Thoracic aorta (tissue), 2 donors: ENCODE results near the gene GPR162. TPM values are rescaled to one million over a fixed set of nuclear protein-coding genes. Genes with fewer than 3 reads are reported as not detected.

Experiments used
- ATAC-seq: fragments of 150-250 bp; one replicate; pipeline ENCODE4 v1.8.0; 2017; ENCODE audit warnings: low read depth; ENCODE audit not compliant: insufficient number of reproducible peaks, low FRiP score
- DNase-seq: peaks from one replicate; pipeline ENCODE4 v3.0.0-alpha.2; 2020; ENCODE audit warnings: low spot score
- H3K27ac ChIP-seq, 2 donors: fragments of 200-600 bp; sonication (generic); 1 replicate in 1 of 2; 2 replicates in 1 of 2; pipeline ENCODE4 v1.5.1; 2016; ENCODE audit warnings: mild to moderate bottlenecking in 2 of 2, moderate library complexity in 2 of 2
- H3K27me3 ChIP-seq: fragments of 200-600 bp; sonication (generic); replicated peaks from 2 replicates; pipeline ENCODE4 v1.6.0; 2016; ENCODE audit warnings: mild to moderate bottlenecking; ENCODE audit not compliant: insufficient read depth
- H3K36me3 ChIP-seq: fragments of 200-600 bp; sonication (generic); one replicate; pipeline ENCODE4 v1.5.1; 2016
- H3K4me1 ChIP-seq, 2 donors: fragments of 200-600 bp; sonication (generic); 1 replicate in 1 of 2; 2 replicates in 1 of 2; pipeline versions ENCODE4 v1.5.1 to v1.6.0; 2016; ENCODE audit warnings: low read depth in 2 of 2, mild to moderate bottlenecking in 1 of 2; ENCODE audit not compliant: control insufficient read depth in 1 of 2
- H3K4me3 ChIP-seq: fragments of 200-600 bp; sonication (generic); 2 replicates; pipeline ENCODE4 v1.5.1; 2016; ENCODE audit warnings: mild to moderate bottlenecking
- H3K9me3 ChIP-seq: fragments of 200-600 bp; sonication (generic); 2 replicates; pipeline ENCODE4 v1.5.1; 2016
- CTCF ChIP-seq: fragments of 200-600 bp; sonication (generic); IDR thresholded peaks from one replicate; pipeline ENCODE4 v1.5.1; 2019; ENCODE audit warnings: antibody characterized with exemption
- total RNA-seq, 2 donors: library from RNA; depleted of rRNA; stranded (reverse); fragments of >200 nt; gene quantifications; one replicate each; pipeline versions ENCODE4 v1.1.0 to v1.2.3, GENCODE V29; 2016

Gene GPR162
- total RNA-seq, 2 donors from 2014 or later, result 1.1 to 3.1 TPM

- Histone ChIP-seq H3K27me3 (no peaks in the 10 kb centered on the region), H3K9me3 (no peaks in the 10 kb centered on the region), H3K4me1 (peaks cover 7 to 16% of the 10 kb centered on the region in 2 donors), H3K4me3 (no peak overlapping the region), H3K36me3 (peaks cover 37% of the 10 kb centered on the region), H3K27ac (peak overlapping the region; percentile 69 to 90)
- no peak for DNase-seq
- TF ChIP-seq CTCF, result no peak
- no peak for ATAC-seq
Observed at GRCh38 chr12:6854036-6854435, 32.4 kb downstream of the GPR162 start.

- ATAC-seq (no peak), DNase-seq (no peak)
- Histone ChIP-seq H3K27me3 (no peaks in the 10 kb centered on the region), H3K9me3 (no peaks in the 10 kb centered on the region), H3K4me3 (no peak overlapping the region), H3K36me3 (peaks cover 50% of the 10 kb centered on the region), H3K27ac (peak overlapping the region in 1 of 2 donors; percentile 15), H3K4me1 (peaks cover 7 to 16% of the 10 kb centered on the region in 2 donors)
- TF ChIP-seq CTCF, result no peak
Observed at GRCh38 chr12:6855322-6855721, 33.7 kb downstream of the GPR162 start.

GRCh38 chr12:6858799-6859198 lies 37.2 kb downstream of the GPR162 start:
- Histone ChIP-seq H3K27ac (no peak overlapping the region), H3K27me3 (no peaks in the 10 kb centered on the region), H3K4me1 (peaks cover 0 to 6% of the 10 kb centered on the region in 2 donors), H3K36me3 (peaks cover 83% of the 10 kb centered on the region), H3K4me3 (no peak overlapping the region), H3K9me3 (no peaks in the 10 kb centered on the region)
- ATAC-seq (no peak), DNase-seq (no peak)
- TF ChIP-seq CTCF, result no peak

GRCh38 chr12:6860116-6860515 lies 38.5 kb downstream of the GPR162 start:
- ATAC-seq (no peak), DNase-seq (no peak)
- Histone ChIP-seq H3K27me3 (no peaks in the 10 kb centered on the region), H3K27ac (no peak overlapping the region), H3K4me1 (no peaks in the 10 kb centered on the region), H3K9me3 (no peaks in the 10 kb centered on the region), H3K4me3 (no peak overlapping the region), H3K36me3 (peaks cover 90% of the 10 kb centered on the region)
- TF ChIP-seq CTCF, result no peak

GRCh38 chr12:6860942-6861341 lies 39.3 kb downstream of the GPR162 start:
- no peak for TF ChIP-seq CTCF
- no peak for DNase-seq
- Histone ChIP-seq H3K27ac (no peak overlapping the region), H3K9me3 (no peaks in the 10 kb centered on the region), H3K27me3 (no peaks in the 10 kb centered on the region), H3K4me1 (no peaks in the 10 kb centered on the region), H3K36me3 (peaks cover 84% of the 10 kb centered on the region), H3K4me3 (no peak overlapping the region)
- ATAC-seq, result no peak
